Erythroblast (primary cell): ENCODE measurements around the gene CNP.

ENCODE experiments used
- GATA1 ChIP-seq: IDR thresholded peaks from 2 replicates; pipeline ENCODE4 v1.6.1; 2011; ENCODE audit warnings: low read depth, mild to moderate bottlenecking, control low read depth, low read length, moderate library complexity
- POLR2A ChIP-seq: IDR thresholded peaks from 2 replicates; pipeline ENCODE4 v1.6.1; 2011; ENCODE audit warnings: mild to moderate bottlenecking, low read length

- TF ChIP-seq POLR2A (no peak), GATA1 (no peak)
Measured at GRCh38 chr17:41968676-41969075, 2.1 kb downstream of the CNP start.
